LoVo (cell line): ENCODE measurements around the gene MPP2.
"Not testable (repeated sequence)": the region's sequence is repeated elsewhere in the genome, so short reads cannot be mapped to it uniquely, and the experiment has no call there.

Experiments
- DNase-seq: peaks from one replicate; pipeline ENCODE4 v3.0.0-alpha.2; 2016; ENCODE audit warnings: low spot score

MPP2 gene

DNA sequence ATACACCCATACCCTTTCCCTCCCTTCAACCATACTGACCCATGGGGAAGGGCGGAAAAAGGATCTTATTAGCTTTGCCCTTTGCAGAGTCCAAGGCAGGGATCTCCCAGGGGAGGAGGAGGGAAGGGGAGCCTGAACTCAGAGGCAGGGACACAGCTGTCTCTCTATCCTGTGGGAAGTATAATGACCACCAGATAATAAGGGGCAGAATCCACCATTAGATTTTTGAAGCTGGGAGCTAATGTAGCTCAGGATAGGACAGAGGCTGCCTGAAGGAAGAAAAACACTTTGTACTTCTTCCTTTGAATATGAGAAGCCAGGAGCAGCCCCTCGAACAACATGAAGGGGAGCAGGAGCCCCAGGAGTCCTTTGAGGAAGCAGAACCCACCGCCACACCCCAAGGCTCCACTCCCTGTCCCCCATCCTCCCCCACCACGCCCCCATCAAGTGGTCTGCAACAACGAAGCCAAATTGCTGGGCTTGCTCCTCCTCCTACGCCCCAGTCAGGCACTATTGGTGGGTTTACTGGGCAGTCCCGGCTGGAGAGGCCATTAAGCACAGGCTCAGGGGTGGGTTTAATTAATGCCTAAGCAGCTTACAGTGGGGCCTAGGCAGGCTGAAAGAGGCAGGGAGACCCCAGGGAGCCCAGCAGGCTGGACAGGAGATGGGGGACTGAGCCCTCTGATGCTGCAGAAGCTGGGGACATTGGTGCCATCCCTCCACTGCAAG lies 5.3 kb downstream of the MPP2 start:
- no peak for DNase-seq

DNA sequence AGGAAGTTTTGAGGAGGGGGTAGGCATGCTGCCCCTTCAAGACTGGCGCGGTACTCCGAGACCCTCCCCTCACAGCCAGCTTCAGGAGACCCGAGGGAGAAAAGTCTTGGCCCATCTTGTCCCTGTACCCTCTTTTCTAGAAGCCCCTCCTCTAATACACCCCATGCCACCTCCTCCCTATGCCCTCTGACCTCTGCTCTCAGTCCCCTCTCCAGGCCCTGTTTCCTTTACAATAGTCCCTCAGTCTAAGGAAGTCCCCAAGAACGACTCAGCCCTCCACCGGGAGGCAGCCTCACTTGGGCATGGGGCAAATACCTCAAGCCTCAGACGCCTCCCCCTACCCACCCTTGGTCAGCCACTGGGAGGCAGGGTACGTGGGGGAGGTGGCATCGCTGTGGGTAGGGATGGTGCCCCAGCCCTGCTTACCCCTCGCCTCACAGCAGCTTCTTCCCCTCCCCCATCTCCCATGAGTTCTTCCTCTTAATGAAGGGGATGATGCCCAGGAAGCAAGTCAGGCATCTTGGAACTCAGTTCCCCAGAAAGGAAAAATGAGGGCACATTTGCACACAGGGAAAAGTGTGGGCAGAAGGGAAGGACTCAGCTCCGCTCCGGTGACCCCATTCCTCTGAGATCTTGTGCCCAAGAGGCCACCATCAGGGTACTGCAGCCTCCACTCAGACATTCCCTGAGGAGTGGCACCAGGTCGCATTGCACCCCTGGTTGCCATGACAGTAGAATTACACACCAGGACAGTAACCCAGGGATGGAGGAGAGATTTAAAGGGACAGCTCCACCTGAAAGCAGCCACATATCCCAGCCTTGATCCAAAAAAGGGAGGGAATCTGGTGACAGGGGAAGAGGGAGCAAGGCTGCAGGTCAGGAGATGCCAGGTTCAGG lies 6.2 kb downstream of the MPP2 start:
- DNase-seq, result no peak

DNA sequence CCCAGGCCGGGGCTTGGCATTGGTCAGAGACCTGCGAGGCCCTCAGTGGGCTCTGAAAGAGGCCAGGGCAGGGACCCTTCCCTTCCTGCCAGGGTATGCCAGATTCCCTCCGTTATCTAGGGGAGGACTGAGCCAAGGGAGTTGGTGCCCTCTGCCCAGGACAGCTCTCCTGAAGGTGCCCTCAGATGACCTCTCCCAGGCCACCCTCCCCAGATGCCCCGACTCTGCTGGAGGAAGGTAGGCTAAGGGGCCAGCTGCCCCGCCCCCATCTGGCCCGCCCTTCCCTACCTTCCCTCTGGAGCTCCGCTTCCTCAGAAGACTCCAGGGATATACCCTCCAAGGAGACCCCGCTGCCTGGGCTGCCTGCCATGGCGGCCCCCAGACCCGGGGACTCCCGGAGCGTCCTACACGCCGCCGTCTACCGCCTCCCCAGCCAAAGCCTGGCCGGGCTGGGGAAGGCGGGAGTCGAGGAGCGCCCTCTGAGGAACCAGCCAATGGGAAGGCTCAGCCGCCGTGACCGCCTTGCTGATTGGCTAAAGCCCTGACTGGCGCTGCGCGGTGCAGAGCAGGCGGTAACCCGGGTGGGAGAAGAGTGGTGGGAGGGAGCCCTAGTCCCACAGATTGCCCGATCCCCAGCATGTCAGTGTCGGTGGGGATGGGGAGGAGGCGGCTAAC lies 7.0 kb downstream of the MPP2 start:
- peak; percentile 90 for DNase-seq

- DNase-seq, result no peak
Measured at GRCh38 chr17:43898446-43898845, 8.9 kb downstream of the MPP2 start.

- DNase-seq, result no peak
Measured at GRCh38 chr17:43897831-43898230, 9.5 kb downstream of the MPP2 start.

- DNase-seq, result not testable (repeated sequence)
Measured at GRCh38 chr17:43894494-43894893, 12.8 kb downstream of the MPP2 start.

DNA sequence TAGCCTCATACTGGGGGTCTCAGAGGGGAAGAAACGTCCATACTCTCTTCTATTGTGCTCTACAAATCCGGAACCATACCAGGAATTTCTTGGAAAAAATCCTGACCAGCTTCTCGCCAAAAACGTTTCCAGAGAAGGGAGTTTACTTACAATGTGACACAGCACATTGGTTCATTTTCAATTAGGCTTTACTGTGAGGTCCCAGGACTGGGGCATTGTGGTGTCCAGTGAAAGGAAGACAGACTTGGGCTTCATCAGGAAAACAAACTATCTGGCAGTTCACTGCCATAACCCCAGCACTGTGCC lies 14.7 kb downstream of the MPP2 start:
- no peak for DNase-seq

- no peak for DNase-seq
Measured at GRCh38 chr17:43891851-43892646, 15.3 kb downstream of the MPP2 start.

- no peak for DNase-seq
Measured at GRCh38 chr17:43890240-43890639, 17.1 kb downstream of the MPP2 start.

GRCh38 chr17:43888548-43888947 lies 18.8 kb downstream of the MPP2 start:
- no peak for DNase-seq

- DNase-seq, result no peak
Measured at GRCh38 chr17:43882761-43883415, 24.4 kb downstream of the MPP2 start.

DNA sequence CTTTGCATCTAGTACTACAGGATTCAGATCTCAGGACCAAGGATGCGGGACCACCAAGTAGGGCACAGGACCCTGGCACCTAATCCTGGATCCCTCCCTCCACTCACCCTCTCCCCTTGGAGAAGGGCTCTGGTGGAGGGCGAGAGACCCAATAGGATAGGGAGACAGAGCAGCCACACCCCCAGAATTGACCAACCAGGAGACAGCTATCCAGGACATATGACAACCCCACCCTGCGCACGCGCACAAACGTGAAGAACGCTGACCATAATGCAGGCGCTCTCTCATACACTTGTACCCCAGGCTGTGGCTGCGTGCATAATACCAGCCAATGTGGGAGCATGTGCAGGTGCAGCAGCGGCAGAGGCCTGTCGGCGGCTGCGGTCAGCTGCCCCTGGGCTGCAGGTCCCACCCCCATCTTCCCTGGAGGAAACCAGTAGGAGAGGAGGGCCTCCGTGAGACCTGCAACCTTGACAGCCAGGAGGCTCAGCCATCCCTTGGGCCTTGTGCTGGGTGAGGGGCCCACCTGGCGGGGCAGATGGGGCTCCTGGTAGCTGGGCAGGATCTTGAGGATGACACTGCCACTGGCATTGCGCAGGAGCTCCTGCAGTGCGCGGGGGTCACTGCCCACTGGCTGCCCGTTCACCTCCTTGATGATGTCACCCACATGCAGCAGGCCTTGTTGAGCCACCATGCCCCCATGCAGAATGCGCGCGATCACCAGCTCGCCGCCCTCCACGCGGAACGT lies 25.4 kb downstream of the MPP2 start:
- no peak for DNase-seq

GRCh38 chr17:43881181-43881580 lies 26.2 kb downstream of the MPP2 start:
- DNase-seq, result no peak

DNA sequence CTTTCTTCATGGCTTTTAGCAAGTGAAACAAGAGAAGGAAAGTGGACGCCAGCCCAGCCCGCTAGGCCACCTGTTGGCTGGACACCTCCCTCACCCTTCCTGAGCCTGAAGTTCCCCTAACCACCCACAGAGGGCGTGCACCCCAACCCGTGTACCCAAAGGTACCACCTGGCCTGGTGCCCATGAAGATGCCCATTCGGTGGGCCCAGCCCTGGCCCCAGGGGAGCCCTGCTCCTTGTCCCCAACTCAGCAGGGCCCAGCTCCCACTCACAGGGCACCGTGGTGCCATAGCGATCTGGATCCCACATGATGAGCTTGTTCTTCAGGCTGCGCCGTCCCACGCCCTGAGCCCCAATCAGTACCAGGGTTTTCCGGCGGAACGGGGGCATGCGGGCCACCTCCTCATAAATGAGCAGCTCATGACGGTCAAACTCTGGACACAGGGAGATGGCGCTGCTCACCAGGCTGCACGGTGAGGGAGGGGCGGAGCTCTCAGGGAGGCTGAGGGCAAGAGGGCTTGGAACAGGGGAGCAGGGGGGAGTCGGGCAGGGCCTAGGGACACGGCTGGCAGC lies 26.8 kb downstream of the MPP2 start:
- DNase-seq, result peak; percentile 50

DNA sequence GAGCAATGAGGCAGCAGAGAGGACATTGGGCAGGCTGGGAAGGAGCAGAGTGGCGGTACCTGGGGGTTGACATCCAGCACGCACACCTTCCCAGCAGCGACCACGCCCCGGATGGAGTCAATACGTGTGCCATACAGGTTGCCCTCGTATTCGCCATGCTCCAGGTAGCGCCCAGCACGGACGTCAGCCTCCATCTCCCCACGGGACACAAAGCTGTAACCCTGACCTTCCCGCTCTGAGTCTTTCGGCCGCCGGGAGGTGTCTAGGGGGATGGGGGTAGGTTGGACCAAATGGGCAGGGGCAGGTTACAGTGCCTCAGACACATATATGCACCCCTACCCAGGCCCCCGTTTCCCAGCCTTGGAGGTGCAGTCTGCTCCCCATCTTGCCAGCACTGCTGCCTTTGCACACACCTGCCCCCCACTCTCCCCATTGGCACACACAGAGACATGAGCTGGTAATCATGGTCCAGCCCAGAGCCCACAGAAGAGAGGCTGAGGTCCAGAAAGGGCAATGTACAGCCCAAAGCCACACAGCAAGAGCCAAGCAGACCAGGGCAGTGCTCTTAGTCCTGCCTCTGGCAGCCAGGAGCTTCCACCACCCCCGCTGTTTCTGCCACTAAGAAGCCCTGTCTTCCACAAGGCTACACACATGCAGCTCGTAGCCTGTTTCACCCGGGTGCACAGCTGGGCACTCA lies 27.5 kb downstream of the MPP2 start:
- DNase-seq, result no peak

DNA sequence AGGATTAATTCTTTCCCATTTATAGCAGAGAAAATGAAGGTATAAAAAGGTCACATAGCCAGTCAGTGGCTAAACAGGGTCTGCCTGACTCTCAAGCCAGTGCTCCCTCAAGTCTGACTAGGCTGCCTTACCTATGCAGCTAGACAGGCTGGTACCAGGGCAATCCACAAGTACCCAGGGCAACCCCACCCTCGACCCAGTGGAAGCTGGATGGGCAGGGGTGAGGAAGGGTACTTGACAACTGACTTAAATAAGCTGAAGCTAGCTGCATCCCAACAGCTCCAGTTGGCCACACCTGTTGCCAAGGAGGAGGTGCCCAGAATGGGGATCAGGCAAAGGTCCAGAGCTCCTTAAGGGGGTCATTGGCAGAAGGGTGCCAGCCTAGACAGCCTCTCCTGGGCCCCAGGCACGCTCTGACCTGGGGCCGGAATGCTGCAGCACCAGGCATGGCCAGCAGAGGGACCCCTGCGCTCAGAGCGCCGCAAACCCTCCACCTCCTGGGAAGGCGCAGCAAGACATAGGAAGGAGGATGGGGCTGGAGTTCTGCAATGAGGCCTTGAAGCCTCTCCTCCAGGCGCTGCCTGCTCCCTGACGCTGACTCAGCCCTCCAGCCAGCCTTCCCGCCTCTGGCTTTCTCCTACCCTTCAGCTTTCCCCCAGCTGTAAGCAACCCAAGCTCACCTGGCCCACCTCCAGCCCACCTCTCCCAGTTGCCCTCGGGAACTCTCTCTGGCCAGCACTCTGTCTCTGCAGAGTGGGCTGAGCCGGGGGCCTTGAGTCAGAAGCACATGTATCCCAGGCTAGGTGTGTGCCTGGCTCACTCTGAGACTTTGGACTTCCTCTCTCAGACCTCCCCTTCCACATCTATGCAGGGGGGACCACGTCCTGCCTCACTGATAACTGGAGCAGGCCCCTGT lies 28.8 kb downstream of the MPP2 start:
- peak; percentile 59 for DNase-seq

GRCh38 chr17:43877451-43878155 lies 29.7 kb downstream of the MPP2 start:
- DNase-seq, result no peak

DNA sequence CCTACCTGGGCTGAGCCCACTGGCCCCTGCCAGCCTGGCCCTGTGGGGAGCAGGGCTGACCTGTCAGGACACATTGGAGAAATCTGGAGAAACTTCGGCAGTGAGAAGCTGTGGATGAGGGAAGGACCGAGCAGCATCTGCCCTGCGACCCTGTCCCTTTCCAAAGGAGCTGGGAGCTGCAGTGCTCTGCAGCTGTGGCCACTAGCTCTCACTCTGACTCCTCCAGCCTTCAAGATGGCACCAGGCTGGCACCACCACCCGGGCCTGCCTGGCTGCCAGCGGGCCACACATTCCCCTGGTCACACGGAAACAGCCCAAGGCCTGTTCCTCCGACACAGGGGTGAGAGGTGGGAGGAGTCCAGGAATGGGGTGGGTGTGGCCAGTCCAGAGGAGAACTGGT lies 30.3 kb downstream of the MPP2 start:
- no peak for DNase-seq
